GM19328 (cell line): ENCODE measurements around the gene KLRC4.
"Not testable (repeated sequence)": the region's sequence is repeated elsewhere in the genome, so short reads cannot be mapped to it uniquely, and the experiment has no call there.

Experiments
- ATAC-seq: cut with Tn5 transposase; IDR thresholded peaks from one replicate; pipeline ENCODE4 v1.9.1; 2021; ENCODE audit warnings: mild to moderate bottlenecking, moderate library complexity; ENCODE audit not compliant: unreplicated experiment

Gene KLRC4

GRCh38 chr12:10409392-10409791, at the start of gene KLRC4:
TSS of gene KLRC4 (minus strand) at chr12:10409757. CDS start at chr12:10409575, 182 bp downstream.
- ATAC-seq = no peak

DNA sequence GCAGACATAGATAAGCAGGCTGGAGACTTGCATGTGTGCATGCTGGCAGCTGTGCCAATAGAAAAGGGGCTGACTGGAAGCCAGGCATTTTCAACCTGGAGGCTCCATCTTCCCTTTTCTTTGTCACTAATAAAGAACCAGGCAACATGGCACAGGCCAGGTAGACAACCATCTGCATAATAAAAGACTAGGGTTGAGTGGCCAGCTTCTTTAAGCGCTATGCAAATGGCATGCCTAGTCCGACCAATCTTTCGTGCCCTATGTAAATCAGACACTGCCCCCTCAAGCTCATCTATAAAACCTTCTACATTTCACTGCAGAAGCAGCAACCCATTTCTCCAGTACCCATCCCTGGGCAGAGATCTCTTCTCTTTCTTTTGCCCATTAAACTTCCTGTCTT, 48.2 kb upstream of the KLRC4 start:
- ATAC-seq = no peak

DNA sequence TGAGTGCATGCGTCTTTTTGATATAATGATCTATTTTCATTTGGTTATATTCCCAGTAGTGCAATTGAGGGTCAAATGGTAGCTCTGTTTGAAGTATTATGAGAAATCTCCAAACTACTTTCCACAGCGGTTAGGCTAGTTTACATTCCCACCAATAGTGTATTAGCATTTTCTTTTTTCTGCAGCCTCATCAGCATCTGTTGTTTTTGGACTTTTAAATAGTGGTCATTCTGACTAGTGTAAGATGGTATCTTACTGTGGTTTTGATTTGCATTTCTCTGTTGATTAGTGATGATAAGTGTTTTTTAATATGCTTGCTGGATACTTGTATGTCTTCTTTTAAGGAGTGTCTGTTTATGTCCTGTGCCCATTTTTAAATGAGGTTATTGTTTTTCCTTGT, 47.3 kb upstream of the KLRC4 start:
- ATAC-seq = no peak

DNA sequence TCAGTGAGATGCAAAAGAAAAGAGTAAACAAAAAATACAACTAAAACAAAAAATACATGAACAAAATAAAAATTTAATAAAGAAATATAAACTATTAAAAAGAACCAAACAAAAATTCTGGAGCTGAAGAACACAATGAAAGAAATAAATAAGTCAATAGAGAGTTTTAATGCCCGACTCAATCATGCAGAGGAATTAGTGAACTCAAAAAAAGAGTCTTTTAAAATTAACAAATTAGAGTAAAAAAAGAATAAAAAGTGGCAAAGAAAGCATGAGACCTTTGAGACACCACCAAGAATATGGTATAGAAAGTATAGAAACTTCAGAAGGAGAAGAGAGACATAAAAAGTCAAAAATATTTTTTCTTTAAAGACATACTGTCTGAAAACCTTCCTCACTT, 46.2 kb upstream of the KLRC4 start:
- ATAC-seq = no peak

- ATAC-seq = no peak
These were observed 45.0 kb upstream of the KLRC4 start for GRCh38 chr12:10454531-10454930.

DNA sequence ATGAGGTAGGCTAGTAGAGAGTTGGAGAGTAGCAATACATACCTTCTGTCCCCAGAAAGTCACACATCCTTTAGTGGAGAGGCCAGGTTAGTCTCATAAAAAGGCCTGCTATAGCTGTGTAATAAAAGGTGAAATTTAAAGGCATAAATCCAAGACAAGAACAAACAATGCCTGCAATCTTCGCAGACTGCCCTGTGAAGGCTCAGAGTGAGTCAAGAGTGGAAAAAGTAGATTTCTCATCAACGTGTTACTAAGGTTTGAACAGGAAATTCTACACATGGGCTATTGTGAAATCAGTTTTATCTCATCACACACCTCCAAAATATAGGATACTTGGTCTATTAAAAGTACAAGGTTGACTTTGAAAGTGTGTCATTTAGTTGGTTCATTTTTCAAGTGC, 43.6 kb upstream of the KLRC4 start, which contains the start of gene KLRC1:
TSS of gene KLRC1 (minus strand) at position 222 of the 400 bp plus-strand sequence. CDS start 2,221 bp downstream, outside the sequence.
- ATAC-seq = no peak

DNA sequence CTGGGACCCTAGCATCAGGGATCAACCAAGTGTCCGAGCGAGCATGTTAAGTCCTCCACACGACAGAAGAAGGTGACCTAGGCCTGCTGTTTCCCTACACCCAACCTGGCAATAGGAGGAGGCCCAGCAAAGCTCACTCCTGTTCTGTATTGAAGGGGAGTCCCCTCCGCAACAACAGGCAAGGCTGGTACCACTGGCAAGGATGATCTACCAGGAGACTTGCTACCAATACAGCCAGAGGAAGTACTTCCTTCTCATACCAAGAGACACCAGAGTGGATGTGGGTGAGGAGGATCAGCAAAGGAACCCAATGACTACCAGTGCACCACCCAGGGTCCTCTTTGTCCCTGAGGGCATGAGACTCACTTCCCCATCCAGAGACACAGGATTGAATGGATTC, 38.7 kb upstream of the KLRC4 start:
- ATAC-seq = no peak

GRCh38 chr12:10446052-10446451, 36.5 kb upstream of the KLRC4 start:
- ATAC-seq = not testable (repeated sequence)

DNA sequence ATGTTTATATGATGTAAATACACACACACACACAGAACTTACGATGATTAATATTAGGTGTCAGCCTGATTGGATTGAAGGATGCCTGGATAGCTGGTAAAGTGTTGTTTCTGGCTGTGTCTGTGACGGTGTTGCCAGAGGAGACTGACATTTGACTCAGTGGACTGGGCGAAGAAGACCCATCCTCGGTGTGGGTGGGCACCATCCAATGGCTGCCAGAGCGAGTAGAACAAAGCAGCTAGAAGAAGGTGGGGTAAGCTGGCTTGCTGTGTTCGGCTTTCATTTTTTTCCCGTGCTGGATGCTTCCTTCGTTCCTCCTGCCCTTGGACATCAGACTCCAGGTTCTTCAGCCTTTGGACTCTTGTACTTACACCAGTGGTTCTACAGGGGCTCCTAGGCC, 31.6 kb upstream of the KLRC4 start:
- ATAC-seq = not testable (repeated sequence)

GRCh38 chr12:10439608-10440274, 30.2 kb upstream of the KLRC4 start:
- ATAC-seq = not testable (repeated sequence)

- not testable (repeated sequence) for ATAC-seq
These were observed 28.0 kb upstream of the KLRC4 start for GRCh38 chr12:10437601-10438000.

DNA sequence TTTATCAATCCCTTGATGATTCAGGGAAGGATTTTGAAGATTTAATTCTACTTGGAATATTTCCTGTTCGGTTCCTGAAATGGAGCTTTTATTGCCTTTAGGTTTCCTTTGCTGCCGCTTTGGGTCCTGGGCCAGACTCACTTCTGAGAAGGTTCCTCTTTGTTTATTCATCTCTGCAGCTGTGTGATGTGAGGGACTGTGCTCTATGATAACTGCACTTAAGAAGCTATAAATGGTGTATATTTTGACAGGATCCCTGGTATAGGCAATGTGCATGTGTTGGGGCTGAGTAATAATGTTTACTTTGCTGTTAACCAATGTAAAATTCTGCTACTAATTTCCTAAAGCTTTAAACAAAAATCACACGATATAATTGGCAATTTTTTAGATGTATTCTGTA, 26.3 kb upstream of the KLRC4 start, which contains the start of gene KLRC2:
TSS of gene KLRC2 (minus strand) at position 195 of the 400 bp plus-strand sequence. CDS start at position 171, 24 bp downstream.
- ATAC-seq = not testable (repeated sequence)

- ATAC-seq = not testable (repeated sequence)
These were observed 21.1 kb upstream of the KLRC4 start for GRCh38 chr12:10430623-10431022.

- not testable (repeated sequence) for ATAC-seq
These were observed 16.4 kb upstream of the KLRC4 start for GRCh38 chr12:10425938-10426337.

- ATAC-seq = not testable (repeated sequence)
These were observed 14.8 kb upstream of the KLRC4 start for GRCh38 chr12:10424260-10424899.

GRCh38 chr12:10422159-10422558, 12.6 kb upstream of the KLRC4 start:
- ATAC-seq = not testable (repeated sequence)

GRCh38 chr12:10420334-10420733, 10.8 kb upstream of the KLRC4 start, which contains the start of gene KLRC3:
TSS of gene KLRC3 (minus strand) at chr12:10420595. CDS start at chr12:10420550, 45 bp downstream.
- ATAC-seq = not testable (repeated sequence)

GRCh38 chr12:10408842-10409241, 715 bp downstream of the KLRC4 start:
- ATAC-seq = no peak

DNA sequence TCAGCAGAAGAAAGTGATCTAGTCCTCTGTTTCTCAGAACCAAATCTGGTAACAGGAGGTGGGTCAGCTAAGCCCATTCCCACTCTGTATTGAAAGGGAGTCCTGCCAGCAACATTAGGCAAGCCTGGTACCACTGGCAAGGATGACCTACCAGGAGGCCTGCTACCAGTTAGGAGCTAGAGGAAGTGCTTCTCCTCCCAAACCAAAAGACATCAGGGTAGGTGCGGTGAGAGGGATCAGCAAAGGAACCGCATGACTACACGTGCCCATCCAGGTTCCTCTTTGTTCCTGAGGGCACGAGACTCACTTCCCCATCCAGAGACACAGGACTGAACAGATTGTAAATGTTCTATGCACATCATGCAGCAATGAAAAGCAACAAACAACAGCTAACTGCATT, 2.8 kb downstream of the KLRC4 start:
- no peak for ATAC-seq

DNA sequence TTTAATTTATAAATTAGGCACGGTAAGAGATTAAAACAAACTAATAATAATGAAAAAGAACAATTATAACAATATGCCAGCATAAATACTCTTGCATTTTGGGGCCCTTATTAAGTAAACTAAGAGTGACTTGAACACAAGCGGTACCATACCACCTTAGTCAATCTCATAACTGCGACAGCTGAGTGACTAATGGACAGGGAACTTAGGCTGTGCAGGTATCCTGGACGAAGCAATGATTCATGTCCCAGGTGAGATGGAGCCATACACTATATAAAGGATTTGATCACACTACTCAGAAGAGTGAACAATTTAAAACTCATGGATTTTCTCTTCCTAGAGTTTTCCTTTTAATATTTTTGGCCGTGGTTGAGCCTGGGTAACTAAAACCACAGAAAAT, 4.3 kb downstream of the KLRC4 start:
- ATAC-seq = no peak

DNA sequence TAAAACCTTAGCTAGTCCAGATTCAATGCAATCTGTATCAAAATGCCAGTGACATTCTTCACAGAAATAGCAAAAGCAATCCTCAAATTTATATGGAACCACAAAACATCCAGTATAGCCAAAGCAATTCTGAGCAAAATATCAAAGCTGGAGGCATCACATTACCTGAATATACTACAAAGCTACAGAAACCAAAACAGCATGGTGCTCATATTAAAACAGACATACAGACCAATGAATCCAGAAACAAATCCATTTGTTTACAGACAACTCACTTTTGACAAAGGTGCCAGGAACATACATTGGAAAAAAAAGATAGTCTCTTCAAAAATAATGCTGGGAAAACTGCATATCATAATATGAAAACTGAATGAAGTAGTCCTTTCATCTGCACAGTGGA, 4.8 kb downstream of the KLRC4 start:
- ATAC-seq = no peak

- no peak for ATAC-seq
These were observed 8.7 kb downstream of the KLRC4 start for GRCh38 chr12:10400829-10401228.
